SK-N-SH treated with all-trans-retinoic acid at 6 μM for 48 hours (cell line): ENCODE measurements around the gene TOX2.

Source experiments
- ATAC-seq: fragments of 200-7000 bp; cut with Tn5 transposase; 3 replicates; pipeline ENCODE4 v1.9.1; 2020; ENCODE audit warnings: mild to moderate bottlenecking, moderate library complexity
- ARNTL ChIP-seq: fragments of 450-650 bp; formaldehyde crosslinking; IDR thresholded peaks from 2 replicates; pipeline ENCODE4 v1.5.0; 2020; ENCODE audit warnings: low read depth, mild to moderate bottlenecking, moderate library complexity, borderline replicate concordance
- BACH2 ChIP-seq: fragments of 250-450 bp; sonication (Bioruptor Pico); IDR thresholded peaks from 2 replicates; pipeline ENCODE4 v1.9.0; 2021; ENCODE audit warnings: mild to moderate bottlenecking, borderline replicate concordance
- CSDC2 ChIP-seq: fragments of 250-450 bp; sonication (Bioruptor Pico); IDR thresholded peaks from 2 replicates; pipeline ENCODE4 v1.5.0; 2020; ENCODE audit warnings: mild to moderate bottlenecking, moderate library complexity
- ESRRG ChIP-seq: fragments of 250-450 bp; sonication (Bioruptor Pico); IDR thresholded peaks from 2 replicates; pipeline ENCODE4 v1.6.1; 2021; ENCODE audit warnings: mild to moderate bottlenecking
- GLIS3 ChIP-seq: fragments of 250-450 bp; sonication (Bioruptor Pico); IDR thresholded peaks from 2 replicates; pipeline ENCODE4 v1.5.0; 2020; ENCODE audit warnings: mild to moderate bottlenecking, moderate library complexity
- ISL1 ChIP-seq: fragments of 250-450 bp; sonication (Bioruptor Pico); IDR thresholded peaks from 2 replicates; pipeline ENCODE4 v2.1.2; 2022; ENCODE audit warnings: mild to moderate bottlenecking, moderate library complexity
- OSR1 ChIP-seq: fragments of 250-450 bp; sonication (Bioruptor Pico); IDR thresholded peaks from 2 replicates; pipeline ENCODE4 v1.8.0; 2022; ENCODE audit warnings: moderate library complexity, mild to moderate bottlenecking, inconsistent platforms
- PPARA ChIP-seq: fragments of 250-450 bp; sonication (Bioruptor Pico); IDR thresholded peaks from 2 replicates; pipeline ENCODE4 v1.5.0; 2020; ENCODE audit warnings: mild to moderate bottlenecking, borderline replicate concordance
- RARB ChIP-seq: fragments of 250-450 bp; sonication (Bioruptor Pico); IDR thresholded peaks from 2 replicates; pipeline ENCODE4 v1.8.0; 2021; ENCODE audit warnings: mild to moderate bottlenecking, moderate library complexity
- SNAI2 ChIP-seq: fragments of 250-450 bp; sonication (Bioruptor Pico); IDR thresholded peaks from 2 replicates; pipeline ENCODE4 v1.5.0; 2020; ENCODE audit warnings: mild to moderate bottlenecking, moderate library complexity
- TOX ChIP-seq: fragments of 250-450 bp; sonication (Bioruptor Pico); IDR thresholded peaks from 2 replicates; pipeline ENCODE4 v1.8.0; 2021; ENCODE audit warnings: mild to moderate bottlenecking, moderate library complexity, borderline replicate concordance
- ZC3H10 ChIP-seq: fragments of 250-450 bp; sonication (Bioruptor Pico); IDR thresholded peaks from 2 replicates; pipeline ENCODE4 v1.5.1; 2021; ENCODE audit warnings: mild to moderate bottlenecking, moderate library complexity
- ZFP3 ChIP-seq: fragments of 250-450 bp; sonication (Bioruptor Pico); IDR thresholded peaks from 2 replicates; pipeline ENCODE4 v1.5.0; 2020; ENCODE audit warnings: mild to moderate bottlenecking, moderate library complexity
- ZFP30 ChIP-seq: fragments of 450-650 bp; formaldehyde crosslinking; IDR thresholded peaks from 2 replicates; pipeline ENCODE4 v1.5.0; 2022; ENCODE audit warnings: mild to moderate bottlenecking, moderate library complexity
- ZNF70 ChIP-seq: fragments of 450-650 bp; formaldehyde crosslinking; IDR thresholded peaks from 2 replicates; pipeline ENCODE4 v1.5.0; 2020; ENCODE audit warnings: mild to moderate bottlenecking, moderate library complexity
- ZNF8 ChIP-seq: fragments of 450-650 bp; formaldehyde crosslinking; IDR thresholded peaks from 2 replicates; pipeline ENCODE4 v1.5.0; 2020; ENCODE audit warnings: mild to moderate bottlenecking, moderate library complexity
- TF ChIP-seq, protein P1 (sequence below): fragments of 250-450 bp; sonication (Bioruptor Pico); IDR thresholded peaks from 2 replicates; pipeline ENCODE4 v1.5.1; 2020; ENCODE audit warnings: low read depth, mild to moderate bottlenecking, moderate library complexity
- TF ChIP-seq, protein P2 (sequence below): fragments of 250-450 bp; sonication (Bioruptor Pico); IDR thresholded peaks from 2 replicates; pipeline ENCODE4 v1.8.0; 2021; ENCODE audit warnings: low read depth, mild to moderate bottlenecking, moderate library complexity, borderline replicate concordance
- TF ChIP-seq, protein P3 (sequence below): fragments of 250-450 bp; sonication (Bioruptor Pico); IDR thresholded peaks from 2 replicates; pipeline ENCODE4 v1.8.0; 2020; ENCODE audit warnings: mild to moderate bottlenecking, moderate library complexity, borderline replicate concordance
- TF ChIP-seq, protein P4 (sequence below): fragments of 250-450 bp; sonication (Bioruptor Pico); IDR thresholded peaks from 2 replicates; pipeline ENCODE4 v1.5.0; 2020; ENCODE audit warnings: mild to moderate bottlenecking, moderate library complexity
- TF ChIP-seq, protein P5 (sequence below): fragments of 250-450 bp; sonication (Bioruptor Pico); IDR thresholded peaks from 2 replicates; pipeline ENCODE4 v1.5.1; 2021; ENCODE audit warnings: mild to moderate bottlenecking, moderate library complexity

Gene TOX2

DNA sequence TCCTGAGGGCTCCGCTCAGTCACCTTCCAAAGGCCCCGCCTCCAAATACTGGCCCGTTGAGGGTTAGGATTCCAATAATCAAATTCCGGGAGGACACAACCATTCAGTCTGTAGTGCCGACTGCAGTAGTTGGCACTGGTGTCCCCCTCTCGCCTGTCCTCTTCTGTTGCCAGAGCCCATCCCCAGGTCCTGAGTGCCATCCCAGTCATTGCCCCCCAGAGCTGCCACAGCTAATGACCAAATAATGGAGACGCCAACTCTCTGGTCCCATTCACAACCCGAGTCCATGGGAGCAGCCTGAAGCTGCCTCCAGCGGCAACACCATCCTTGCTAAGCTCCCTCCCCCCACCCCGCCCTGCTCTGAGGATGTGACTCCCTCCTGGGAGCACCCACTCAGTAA lies 156.4 kb downstream of the TOX2 start:
- TF ChIP-seq PPARA (CRISPR knock-in tag) (no peak), ZNF70 (no peak), CSDC2 (no peak), TOX (CRISPR knock-in tag) (no peak), ARNTL (CRISPR knock-in tag) (no peak), BACH2 (CRISPR knock-in tag) (no peak), ZNF8 (CRISPR knock-in tag) (no peak), SNAI2 (no peak), RARB (CRISPR knock-in tag) (no peak), ESRRG (CRISPR knock-in tag) (no peak), ZFP3 (CRISPR knock-in tag) (no peak), ZFP30 (CRISPR knock-in tag) (no peak), ZC3H10 (CRISPR knock-in tag) (no peak), OSR1 (CRISPR knock-in tag) (no peak), GLIS3 (no peak)
- TF ChIP-seq, protein P1, sequence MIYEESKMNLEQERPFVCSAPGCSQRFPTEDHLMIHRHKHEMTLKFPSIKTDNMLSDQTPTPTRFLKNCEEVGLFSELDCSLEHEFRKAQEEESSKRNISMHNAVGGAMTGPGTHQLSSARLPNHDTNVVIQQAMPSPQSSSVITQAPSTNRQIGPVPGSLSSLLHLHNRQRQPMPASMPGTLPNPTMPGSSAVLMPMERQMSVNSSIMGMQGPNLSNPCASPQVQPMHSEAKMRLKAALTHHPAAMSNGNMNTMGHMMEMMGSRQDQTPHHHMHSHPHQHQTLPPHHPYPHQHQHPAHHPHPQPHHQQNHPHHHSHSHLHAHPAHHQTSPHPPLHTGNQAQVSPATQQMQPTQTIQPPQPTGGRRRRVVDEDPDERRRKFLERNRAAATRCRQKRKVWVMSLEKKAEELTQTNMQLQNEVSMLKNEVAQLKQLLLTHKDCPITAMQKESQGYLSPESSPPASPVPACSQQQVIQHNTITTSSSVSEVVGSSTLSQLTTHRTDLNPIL (CRISPR knock-in tag) = no peak
- TF ChIP-seq, protein P2, sequence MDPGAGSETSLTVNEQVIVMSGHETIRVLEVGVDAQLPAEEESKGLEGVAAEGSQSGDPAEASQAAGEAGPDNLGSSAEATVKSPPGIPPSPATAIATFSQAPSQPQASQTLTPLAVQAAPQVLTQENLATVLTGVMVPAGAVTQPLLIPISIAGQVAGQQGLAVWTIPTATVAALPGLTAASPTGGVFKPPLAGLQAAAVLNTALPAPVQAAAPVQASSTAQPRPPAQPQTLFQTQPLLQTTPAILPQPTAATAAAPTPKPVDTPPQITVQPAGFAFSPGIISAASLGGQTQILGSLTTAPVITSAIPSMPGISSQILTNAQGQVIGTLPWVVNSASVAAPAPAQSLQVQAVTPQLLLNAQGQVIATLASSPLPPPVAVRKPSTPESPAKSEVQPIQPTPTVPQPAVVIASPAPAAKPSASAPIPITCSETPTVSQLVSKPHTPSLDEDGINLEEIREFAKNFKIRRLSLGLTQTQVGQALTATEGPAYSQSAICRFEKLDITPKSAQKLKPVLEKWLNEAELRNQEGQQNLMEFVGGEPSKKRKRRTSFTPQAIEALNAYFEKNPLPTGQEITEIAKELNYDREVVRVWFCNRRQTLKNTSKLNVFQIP (CRISPR knock-in tag) = no peak
- TF ChIP-seq, protein P3, sequence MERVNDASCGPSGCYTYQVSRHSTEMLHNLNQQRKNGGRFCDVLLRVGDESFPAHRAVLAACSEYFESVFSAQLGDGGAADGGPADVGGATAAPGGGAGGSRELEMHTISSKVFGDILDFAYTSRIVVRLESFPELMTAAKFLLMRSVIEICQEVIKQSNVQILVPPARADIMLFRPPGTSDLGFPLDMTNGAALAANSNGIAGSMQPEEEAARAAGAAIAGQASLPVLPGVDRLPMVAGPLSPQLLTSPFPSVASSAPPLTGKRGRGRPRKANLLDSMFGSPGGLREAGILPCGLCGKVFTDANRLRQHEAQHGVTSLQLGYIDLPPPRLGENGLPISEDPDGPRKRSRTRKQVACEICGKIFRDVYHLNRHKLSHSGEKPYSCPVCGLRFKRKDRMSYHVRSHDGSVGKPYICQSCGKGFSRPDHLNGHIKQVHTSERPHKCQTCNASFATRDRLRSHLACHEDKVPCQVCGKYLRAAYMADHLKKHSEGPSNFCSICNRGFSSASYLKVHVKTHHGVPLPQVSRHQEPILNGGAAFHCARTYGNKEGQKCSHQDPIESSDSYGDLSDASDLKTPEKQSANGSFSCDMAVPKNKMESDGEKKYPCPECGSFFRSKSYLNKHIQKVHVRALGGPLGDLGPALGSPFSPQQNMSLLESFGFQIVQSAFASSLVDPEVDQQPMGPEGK = no peak
- TF ChIP-seq, protein P4, sequence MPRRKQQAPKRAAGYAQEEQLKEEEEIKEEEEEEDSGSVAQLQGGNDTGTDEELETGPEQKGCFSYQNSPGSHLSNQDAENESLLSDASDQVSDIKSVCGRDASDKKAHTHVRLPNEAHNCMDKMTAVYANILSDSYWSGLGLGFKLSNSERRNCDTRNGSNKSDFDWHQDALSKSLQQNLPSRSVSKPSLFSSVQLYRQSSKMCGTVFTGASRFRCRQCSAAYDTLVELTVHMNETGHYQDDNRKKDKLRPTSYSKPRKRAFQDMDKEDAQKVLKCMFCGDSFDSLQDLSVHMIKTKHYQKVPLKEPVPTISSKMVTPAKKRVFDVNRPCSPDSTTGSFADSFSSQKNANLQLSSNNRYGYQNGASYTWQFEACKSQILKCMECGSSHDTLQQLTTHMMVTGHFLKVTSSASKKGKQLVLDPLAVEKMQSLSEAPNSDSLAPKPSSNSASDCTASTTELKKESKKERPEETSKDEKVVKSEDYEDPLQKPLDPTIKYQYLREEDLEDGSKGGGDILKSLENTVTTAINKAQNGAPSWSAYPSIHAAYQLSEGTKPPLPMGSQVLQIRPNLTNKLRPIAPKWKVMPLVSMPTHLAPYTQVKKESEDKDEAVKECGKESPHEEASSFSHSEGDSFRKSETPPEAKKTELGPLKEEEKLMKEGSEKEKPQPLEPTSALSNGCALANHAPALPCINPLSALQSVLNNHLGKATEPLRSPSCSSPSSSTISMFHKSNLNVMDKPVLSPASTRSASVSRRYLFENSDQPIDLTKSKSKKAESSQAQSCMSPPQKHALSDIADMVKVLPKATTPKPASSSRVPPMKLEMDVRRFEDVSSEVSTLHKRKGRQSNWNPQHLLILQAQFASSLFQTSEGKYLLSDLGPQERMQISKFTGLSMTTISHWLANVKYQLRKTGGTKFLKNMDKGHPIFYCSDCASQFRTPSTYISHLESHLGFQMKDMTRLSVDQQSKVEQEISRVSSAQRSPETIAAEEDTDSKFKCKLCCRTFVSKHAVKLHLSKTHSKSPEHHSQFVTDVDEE = no peak
- TF ChIP-seq, protein P5, sequence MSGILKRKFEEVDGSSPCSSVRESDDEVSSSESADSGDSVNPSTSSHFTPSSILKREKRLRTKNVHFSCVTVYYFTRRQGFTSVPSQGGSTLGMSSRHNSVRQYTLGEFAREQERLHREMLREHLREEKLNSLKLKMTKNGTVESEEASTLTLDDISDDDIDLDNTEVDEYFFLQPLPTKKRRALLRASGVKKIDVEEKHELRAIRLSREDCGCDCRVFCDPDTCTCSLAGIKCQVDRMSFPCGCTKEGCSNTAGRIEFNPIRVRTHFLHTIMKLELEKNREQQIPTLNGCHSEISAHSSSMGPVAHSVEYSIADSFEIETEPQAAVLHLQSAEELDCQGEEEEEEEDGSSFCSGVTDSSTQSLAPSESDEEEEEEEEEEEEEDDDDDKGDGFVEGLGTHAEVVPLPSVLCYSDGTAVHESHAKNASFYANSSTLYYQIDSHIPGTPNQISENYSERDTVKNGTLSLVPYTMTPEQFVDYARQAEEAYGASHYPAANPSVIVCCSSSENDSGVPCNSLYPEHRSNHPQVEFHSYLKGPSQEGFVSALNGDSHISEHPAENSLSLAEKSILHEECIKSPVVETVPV (CRISPR knock-in tag) = no peak
- ATAC-seq = no peak

DNA sequence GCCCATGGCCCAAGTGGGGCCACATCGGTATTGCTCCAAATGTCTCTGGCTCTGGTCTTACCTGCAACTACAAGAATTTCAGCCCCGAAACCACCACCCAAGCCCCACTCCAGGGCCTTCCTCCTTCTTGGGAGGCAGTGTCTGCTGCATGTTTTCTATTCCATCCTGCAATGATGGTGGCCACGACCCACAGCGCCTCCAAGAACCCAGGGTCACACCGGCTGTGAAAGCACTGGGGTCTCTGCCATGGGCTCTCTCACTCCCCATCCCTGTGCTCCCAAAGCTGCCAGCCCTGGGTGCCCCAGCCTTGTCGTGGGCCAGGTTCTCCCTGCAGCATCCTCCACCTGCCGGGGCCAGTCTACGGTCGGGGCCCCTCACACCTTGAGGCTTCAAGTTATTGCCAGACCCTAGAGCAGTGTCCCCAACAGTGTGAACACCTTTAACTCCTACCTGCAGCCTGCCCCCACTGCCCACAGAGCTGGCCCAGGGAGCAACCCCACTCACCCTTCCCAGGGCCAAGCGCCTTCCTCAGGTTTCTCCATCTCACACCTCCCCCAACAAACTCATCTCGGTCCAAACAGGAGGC lies 157.0 kb downstream of the TOX2 start:
- TF ChIP-seq ZFP30 (CRISPR knock-in tag) (no peak), ISL1 (CRISPR knock-in tag) (no peak), ZFP3 (CRISPR knock-in tag) (no peak), CSDC2 (no peak), PPARA (CRISPR knock-in tag) (no peak), OSR1 (CRISPR knock-in tag) (no peak), ZC3H10 (CRISPR knock-in tag) (no peak), TOX (CRISPR knock-in tag) (no peak), ARNTL (CRISPR knock-in tag) (no peak), SNAI2 (no peak)
- TF ChIP-seq, protein P5 (CRISPR knock-in tag) = no peak
- TF ChIP-seq, protein P3 = no peak
- TF ChIP-seq, protein P4 = no peak
- TF ChIP-seq, protein P2 (CRISPR knock-in tag) = no peak
- no peak for ATAC-seq
